ENCODE data around the gene PGAP3.
A peak's percentile ranks its signal among the peaks of the same experiment; 100 is the strongest.
"Not testable (repeated sequence)": the region's sequence is repeated elsewhere in the genome, so short reads cannot be mapped to it uniquely, and the experiment has no call there.

Gene PGAP3, protein sequence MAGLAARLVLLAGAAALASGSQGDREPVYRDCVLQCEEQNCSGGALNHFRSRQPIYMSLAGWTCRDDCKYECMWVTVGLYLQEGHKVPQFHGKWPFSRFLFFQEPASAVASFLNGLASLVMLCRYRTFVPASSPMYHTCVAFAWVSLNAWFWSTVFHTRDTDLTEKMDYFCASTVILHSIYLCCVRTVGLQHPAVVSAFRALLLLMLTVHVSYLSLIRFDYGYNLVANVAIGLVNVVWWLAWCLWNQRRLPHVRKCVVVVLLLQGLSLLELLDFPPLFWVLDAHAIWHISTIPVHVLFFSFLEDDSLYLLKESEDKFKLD

DNA sequence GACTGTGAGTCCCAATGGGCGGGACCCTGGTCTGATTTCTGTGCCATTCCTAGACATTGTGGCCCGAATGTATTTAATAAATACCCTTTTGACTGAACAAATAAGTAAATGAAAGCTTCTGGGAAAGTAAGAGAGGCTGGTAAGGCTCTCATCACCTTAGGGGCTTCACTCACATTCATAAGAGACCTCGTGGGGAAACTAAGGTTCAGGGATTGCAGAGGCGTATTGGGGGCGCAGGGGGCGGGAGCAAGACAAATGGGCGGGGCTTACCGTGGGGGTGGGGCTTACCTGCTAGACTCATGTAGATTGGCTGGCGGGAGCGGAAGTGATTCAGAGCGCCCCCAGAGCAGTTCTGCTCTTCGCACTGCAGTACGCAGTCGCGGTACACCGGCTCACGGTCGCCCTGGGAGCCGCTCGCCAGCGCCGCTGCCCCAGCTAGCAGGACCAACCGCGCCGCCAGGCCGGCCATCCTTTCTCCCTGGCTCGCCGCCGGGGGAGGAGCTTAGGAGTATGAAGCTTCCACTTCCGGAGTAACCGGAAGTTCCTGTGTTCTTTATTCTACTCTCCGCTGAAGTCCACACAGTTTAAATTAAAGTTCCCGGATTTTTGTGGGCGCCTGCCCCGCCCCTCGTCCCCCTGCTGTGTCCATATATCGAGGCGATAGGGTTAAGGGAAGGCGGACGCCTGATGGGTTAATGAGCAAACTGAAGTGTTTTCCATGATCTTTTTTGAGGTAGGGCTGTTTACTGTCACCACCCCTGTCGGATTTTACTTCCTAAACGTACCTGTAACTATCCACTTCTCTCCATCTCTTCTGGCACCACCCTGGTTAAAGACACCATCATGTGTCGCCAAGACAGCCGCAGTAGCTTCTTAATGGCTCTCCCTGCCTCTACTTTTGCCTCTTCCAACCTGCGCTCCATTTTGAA lies at the start of gene PGAP3:
Gene PGAP3, minus strand, starts transcription at position 512 of the 929 bp plus-strand sequence. Its CDS starts 43 bp downstream, at position 469.
- DNase-seq (peak; percentile 91), ATAC-seq (peak; percentile 95)

DNA sequence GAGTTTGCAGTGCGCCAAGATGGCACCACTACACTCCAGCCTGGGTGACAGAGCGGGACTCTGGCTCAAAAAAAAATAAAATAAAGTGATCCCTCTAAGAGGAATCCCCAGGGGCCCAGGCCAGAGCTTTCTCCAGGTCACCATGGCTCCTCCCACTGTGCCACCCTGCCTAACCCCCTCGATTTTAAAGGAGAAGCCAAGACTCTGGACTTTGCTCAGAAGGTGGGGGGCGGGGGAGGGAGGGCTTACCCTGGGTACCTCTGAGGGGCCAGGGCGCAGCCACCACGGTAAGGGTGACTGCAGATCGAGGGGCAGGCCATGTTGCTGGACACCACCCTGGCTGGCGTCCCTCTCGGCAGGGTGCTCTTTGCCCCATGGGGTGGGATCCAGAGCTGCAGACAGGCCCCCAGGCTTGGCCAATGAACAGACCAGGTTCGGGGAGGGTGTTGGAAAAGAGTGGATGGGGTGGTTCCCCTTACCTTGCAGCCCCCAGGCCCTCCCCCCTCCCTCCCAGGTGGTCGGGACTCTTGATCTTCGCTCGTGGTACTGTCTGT lies 49.4 kb upstream of the PGAP3 start:
- DNase-seq (no peak), ATAC-seq (no peak)

DNA sequence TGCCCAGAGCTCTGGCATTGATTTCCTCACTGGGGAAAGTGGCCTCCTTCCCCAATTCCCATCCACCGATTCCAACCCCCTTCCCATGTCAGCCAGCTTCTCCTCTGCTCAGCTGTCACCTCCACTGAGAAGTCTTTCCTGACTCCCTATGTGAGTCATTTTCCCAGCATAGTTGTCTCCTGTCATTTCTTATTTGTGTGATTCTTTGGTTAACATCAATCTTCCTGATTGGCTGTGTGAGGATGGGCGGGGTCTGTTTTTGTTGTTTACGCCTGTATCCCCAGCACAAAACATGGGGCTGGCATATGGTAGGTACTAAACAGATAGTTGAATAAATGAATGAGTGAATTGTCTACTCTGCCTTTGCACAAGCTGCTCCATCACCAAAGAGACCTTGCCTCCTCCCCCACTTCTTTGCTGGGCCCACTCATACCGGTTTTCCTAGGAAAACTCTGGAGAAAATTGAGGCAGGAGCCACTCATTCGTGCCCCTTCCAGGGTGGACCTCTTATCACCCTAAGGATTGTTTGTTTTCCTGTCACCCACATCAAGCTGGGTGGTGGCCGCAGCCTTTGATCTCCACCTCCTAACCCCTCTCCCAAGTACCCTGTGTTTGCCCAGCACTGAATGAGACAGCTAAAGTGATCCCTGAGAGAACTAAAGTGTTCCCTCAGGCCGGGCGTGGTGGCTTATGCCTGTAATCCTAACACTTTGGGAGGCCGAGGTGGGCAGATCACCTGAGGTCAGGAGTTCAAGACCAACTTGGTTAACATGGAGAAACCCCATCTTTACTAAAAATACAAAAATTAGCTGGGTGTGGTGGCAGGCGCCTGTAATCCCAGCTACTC lies 48.7 kb upstream of the PGAP3 start:
- DNase-seq (no peak), ATAC-seq (no peak)

DNA sequence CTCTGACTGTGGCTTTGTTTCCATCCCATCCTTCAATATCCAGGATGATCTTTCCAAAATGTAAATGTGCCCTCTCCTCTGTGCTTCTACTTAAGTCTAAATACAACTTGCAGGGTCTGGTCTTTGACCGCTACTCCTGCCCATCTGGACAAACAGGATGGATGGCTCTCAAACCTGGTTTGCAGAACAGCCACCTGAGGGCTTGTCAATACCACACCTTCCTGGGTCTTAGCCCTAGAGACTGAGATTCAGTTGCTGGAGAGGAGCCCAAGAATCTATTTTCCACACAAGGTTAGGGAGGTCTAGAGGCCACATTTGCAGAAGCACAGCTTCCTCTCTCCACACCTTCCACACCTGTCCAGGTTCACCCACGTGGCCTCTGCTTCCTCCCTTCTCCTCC lies 48.0 kb upstream of the PGAP3 start:
- ATAC-seq (no peak), DNase-seq (no peak)

DNA sequence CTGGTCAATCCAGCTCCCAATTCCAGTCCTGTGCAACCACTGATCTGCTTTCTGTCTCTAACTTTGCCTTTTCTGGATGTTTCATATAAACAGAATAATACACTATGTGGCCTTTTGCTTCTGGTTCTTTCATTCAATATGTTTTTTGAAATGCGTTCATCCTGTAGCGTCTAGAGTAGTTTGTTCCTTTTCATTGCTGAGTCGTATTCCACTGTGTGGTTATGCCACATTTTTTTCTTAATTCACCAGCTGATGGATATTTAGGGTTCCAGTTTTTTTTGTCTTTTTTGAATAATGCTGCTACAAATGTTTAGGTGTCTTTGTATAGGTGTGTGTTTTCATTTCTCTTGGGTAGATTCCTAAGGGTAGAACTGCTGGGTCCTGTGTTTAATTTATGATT lies 44.7 kb upstream of the PGAP3 start:
- DNase-seq (no peak), ATAC-seq (no peak)

DNA sequence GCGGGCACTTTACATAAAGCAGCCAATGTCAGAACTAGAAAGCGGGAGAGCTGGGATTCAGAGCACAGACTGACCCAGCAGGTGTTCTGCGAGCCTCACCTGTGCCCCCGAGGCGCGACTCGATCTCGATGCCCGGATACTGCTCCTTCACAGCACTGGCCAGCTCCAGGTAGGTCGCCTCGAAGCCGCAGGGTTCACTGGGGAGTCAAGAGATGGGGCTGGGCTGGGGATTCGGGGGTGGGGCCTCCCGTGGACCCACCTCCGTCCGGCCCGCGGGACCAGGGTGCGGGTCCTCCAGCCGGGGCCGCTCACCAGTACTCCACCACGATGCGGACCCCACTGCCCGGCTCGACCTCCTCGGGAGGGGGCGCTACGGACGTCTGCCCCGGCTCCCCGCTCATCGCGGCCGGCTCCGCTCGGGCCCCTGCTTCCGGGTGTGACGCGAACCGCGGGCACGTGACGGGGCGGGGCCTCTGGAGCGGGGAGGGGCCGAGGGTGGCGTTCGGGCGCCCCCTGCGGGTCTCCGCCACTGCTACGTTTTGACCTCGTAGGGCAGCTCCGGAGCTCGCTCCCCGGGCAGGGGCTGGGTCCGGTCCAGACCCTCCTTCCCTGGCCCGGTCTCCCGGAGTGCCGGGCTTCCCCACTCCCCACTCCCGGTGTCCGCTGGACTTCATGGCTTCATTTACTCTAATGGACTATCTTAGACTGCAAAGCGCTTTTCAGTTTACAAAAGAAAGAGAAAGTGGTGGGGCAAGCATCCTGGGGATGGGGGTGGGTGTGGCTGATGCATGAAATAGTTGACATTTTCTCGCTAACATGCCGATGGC lies 42.5 kb upstream of the PGAP3 start, which contains the start of gene MIEN1:
Gene MIEN1, minus strand, starts transcription at position 438 of the 827 bp plus-strand sequence. Its CDS starts 37 bp downstream, at position 401.
- ATAC-seq (peak; percentile 94), DNase-seq (peak; percentile 97)

DNA sequence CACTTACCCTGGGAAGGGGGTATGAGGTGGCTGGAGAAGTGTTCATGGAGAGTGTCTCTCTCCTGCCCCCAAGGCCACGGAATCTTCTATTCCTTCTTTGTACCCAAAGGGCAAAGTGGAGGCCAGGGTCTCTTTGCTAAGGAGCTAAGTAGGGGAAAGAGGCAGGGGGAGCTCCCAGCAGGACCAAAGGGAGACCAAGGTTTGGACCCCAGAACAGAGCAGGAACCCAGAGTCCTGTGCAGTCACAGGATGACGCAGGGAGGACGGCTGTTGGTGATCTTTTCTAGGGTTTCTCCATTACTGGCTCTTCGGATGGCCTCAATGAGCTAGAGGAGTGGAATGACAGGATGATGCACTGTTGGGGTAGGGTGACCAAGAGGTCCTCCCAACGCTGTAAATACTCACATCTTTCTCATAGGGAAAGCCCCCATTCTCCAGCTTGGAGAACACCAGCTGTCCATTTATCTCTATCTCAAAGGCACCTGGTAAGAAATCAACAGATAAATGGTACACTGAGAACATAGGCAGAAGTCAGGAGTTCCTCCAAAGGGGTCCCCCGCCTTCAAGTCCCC lies 41.5 kb upstream of the PGAP3 start:
- ATAC-seq (no peak), DNase-seq (no peak)

DNA sequence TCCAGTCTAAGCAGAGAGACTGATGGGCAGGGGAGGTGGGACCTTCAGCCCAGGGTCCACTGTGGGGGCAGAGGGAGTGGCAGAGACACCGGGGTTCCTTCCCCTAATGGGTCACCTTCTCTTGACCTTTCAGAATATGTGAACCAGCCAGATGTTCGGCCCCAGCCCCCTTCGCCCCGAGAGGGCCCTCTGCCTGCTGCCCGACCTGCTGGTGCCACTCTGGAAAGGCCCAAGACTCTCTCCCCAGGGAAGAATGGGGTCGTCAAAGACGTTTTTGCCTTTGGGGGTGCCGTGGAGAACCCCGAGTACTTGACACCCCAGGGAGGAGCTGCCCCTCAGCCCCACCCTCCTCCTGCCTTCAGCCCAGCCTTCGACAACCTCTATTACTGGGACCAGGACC lies 39.7 kb upstream of the PGAP3 start:
- ATAC-seq (no peak), DNase-seq (no peak)

DNA sequence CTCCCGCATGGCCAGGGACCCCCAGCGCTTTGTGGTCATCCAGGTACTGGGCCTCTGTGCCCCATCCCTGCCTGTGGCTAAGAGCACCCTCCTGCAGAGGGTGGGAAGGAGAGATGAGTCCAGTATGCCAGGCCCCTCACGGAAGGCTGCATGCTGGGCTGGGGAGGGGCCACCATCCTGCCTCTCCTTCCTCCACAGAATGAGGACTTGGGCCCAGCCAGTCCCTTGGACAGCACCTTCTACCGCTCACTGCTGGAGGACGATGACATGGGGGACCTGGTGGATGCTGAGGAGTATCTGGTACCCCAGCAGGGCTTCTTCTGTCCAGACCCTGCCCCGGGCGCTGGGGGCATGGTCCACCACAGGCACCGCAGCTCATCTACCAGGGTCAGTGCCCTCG lies 38.8 kb upstream of the PGAP3 start:
- ATAC-seq (no peak), DNase-seq (no peak)

DNA sequence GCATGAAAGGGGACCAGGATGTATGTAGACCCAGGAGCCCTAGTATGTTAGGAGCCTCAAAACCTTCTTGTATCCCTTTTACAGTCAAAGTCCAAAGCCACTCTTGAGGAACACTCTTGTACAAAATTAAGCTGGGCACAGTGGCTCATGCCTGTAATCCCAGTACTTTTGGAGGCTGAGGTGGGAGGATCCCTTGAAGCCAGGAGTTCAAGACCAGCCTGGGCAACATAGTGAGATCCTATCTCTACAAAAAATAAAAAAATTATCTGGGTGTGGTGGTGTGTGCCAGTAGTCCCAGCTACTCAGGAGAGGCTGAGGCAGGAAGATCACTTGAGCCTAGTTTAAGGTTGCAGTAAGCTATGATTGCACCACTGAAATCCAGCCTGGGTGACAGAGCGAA lies 38.1 kb upstream of the PGAP3 start:
- not testable (repeated sequence) for DNase-seq, ATAC-seq

DNA sequence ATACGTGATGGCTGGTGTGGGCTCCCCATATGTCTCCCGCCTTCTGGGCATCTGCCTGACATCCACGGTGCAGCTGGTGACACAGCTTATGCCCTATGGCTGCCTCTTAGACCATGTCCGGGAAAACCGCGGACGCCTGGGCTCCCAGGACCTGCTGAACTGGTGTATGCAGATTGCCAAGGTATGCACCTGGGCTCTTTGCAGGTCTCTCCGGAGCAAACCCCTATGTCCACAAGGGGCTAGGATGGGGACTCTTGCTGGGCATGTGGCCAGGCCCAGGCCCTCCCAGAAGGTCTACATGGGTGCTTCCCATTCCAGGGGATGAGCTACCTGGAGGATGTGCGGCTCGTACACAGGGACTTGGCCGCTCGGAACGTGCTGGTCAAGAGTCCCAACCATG lies 36.9 kb upstream of the PGAP3 start:
- no peak for ATAC-seq
- no peak for DNase-seq

DNA sequence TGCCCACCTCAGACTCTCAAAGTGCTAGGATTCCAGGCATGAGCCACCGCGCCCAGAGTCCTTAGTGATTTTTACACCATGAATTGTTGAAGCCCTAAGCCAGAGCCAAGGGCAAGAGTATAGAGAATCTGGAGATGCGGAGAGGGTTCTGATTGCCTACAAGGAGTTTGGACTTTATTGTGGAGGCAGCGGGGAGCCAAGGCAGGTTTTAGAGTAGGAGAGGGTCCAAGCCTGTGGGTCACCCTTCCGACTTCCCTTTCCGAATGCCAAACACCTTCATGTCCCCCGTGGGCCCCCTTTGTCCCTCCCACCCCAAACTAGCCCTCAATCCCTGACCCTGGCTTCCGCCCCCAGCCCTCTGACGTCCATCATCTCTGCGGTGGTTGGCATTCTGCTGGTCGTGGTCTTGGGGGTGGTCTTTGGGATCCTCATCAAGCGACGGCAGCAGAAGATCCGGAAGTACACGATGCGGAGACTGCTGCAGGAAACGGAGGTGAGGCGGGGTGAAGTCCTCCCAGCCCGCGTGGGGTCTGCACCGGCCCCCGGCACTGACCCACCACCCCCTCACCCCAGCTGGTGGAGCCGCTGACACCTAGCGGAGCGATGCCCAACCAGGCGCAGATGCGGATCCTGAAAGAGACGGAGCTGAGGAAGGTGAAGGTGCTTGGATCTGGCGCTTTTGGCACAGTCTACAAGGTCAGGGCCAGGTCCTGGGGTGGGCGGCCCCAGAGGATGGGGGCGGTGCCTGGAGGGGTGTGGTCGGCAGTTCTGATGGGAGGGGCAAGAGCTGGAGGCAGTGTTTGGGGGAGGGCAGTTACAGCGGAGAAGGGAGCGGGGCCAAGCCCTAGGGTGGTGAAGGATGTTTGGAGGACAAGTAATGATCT lies 35.4 kb upstream of the PGAP3 start:
- DNase-seq (peak; percentile 33), ATAC-seq (no peak)

DNA sequence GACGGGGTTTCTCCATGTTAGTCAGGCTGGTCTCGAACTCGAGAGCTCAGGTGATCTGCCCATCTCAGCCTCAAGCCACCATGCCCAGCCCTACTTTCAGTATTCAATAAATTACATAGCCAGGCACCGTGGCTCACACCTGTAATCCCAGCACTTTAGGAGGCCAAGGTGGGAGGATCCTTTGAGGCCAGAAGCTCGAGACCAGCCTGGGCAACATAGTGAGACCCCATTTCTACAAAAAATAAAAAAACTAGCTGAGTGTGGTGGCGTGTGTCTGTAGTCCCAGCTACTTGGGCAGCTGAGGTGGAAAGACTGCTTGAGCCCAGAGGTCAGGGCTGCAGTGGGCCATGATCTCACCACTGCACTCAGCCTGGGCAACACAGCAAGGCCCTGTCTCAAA lies 34.2 kb upstream of the PGAP3 start:
- ATAC-seq (no peak), DNase-seq (no peak)

DNA sequence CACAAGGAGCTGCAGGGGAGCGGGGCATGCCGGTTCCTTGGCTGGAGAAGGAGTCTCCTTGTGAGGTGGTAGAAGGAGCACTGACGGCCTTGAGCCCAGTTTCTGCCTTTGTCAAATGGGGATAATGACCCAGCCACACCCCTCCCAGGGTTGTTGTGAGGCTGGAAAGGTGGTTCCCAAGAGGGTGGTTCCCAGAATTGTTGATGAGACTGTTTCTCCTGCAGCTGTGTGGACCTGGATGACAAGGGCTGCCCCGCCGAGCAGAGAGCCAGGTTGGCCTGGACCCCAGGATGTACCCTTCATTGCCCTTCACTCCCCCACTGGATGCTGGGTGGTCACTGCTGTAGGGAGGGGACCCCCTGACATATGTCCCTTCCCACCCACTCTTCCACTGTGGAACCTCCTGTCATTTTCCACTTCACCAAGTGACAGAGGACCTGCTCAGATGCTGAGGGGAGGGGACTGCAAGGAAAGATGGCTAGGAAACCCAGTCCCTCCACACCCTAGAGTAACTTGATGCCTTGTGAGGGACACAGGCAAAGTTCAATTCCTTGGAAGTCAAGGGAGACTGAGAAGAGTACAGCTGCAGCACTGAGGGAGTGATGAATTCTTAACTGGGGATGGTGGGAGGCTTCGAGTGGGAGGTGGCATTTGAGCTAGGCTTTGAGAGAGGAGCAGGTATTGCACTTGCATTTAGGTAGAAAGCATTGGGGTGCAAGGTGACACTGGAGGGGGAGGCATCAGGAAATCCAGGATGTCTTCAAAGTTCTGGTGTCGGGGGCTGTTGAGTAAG lies 31.9 kb upstream of the PGAP3 start:
- DNase-seq (no peak), ATAC-seq (no peak)

DNA sequence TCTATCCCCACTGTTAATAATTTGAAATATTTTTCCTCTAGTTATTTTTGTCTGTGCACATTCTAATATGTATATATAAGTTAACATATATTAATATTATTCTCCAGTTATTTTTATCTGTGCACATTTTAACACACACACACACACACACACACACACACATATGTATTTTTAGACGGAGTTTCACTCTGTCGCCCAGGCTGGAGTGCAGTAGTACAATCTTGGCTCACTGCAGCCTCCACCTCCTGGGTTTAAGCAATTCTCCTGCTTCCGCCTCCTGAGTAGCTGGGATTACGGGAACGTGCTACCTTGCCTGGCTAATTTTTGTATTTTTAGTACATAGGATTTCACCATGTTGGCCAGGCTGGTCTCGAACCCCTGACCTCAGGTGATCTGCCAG lies 29.8 kb upstream of the PGAP3 start:
- ATAC-seq, result no peak
- DNase-seq, result no peak

DNA sequence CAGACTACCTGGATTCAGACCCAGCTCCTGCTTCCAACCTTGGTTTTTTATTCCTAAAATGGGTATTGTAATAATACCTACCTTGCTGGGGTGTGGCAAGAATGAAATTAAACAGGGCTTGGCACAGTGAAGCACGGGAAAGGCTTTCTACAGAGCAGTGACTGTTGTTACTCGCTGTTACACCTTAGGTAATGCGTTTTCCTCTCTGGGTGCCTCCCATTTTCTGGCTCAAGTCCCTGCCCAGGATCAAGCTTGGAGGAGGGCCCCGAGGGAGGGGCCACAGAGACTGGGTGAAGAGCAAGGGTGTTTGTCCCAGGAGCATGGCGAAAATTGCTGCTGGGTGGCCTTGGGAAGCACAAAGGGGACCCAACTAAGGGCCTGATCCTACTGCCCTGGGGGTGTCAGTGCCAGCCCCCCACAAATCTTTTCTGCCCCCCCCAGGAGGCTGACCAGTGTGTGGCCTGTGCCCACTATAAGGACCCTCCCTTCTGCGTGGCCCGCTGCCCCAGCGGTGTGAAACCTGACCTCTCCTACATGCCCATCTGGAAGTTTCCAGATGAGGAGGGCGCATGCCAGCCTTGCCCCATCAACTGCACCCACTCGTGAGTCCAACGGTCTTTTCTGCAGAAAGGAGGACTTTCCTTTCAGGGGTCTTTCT lies 29.2 kb upstream of the PGAP3 start:
- DNase-seq (no peak), ATAC-seq (no peak)

DNA sequence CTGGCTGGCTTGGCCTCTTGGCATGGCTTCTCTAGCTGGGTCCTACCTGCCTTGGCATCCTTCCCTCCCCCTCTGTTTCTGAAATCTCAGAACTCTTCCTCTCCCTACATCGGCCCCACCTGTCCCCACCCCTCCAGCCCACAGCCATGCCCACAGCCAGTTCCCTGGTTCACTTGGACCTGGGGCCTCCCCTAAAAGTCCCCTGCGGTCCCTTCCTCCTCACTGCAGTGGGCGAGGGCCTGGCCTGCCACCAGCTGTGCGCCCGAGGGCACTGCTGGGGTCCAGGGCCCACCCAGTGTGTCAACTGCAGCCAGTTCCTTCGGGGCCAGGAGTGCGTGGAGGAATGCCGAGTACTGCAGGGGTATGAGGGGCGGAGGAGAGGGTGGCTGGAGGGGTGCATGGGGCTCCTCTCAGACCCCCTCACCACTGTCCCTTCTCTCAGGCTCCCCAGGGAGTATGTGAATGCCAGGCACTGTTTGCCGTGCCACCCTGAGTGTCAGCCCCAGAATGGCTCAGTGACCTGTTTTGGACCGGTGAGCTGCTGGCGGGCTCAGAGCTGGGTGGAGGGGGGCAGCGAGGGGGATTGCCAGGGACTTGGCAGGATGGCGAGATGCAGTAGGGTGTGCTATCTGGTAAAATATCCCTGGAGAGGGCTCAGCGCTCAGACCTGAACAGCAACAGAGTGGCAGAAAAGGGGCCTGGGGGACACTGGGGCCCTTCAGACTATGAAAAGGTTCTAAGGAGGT lies 28.4 kb upstream of the PGAP3 start:
- DNase-seq (no peak), ATAC-seq (no peak)
